Cerebellar cortex (tissue), 1 donor: ENCODE measurements around the gene DLGAP1.
"Not testable (repeated sequence)": the region's sequence is repeated elsewhere in the genome, so short reads cannot be mapped to it uniquely, and the experiment has no call there.

ENCODE experiments used
- DNase-seq: peaks from one replicate; pipeline ENCODE4 v3.0.0-alpha.2; 2015; ENCODE audit warnings: low spot score

DLGAP1 gene

GRCh38 chr18:3495691-3496430 lies 959.2 kb downstream of the DLGAP1 start:
- DNase-seq: no peak

GRCh38 chr18:3494569-3494968 lies 960.5 kb downstream of the DLGAP1 start:
- DNase-seq: no peak

DNA sequence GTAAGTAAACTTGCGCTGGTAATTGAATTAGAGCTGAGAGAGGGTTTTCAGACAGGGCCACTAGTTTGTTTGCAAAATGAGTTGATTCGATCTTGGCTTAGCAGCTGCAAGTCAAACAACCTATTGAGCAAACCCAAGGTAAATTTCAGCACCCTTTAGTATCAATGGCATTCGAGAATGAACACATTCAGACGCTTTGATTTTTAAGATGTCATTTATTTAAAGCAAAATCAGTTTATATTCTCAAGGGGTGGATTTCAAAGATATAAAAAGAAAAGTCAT lies 960.9 kb downstream of the DLGAP1 start:
- no peak for DNase-seq

DNA sequence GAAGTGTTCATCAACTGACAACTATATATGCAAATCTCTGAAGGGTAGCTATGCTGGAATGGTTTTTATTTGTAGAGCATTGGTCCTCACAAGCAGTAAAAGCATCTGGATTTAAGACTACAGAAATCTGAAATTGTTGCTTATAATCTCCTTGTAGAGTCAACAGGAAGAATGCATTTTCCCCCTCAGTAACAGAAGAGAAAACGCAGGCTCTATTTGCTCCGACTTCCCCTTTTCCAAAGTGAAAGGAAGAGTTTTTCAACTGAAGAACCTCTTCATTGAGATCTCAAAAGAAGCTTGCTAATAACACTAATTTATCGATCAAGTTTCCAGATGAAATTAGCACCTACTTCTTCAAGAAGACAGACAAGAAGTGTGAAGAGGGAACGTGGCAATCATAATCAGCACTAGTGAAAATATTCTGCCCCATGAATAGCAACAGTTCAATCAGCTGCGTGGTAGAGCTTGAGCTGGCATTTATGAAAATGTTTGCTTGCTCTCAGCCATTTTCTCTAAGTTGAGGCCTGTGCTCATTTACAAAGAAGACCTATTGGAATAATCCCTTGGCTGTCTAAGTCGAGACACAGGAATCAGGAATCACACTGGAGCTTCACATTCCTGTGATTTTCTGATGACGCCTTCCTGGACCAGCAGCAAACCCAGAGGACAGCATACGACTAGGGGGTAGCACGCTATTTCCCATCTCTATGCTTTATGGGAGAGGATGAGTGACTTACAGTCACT lies 961.4 kb downstream of the DLGAP1 start:
- no peak for DNase-seq

DNA sequence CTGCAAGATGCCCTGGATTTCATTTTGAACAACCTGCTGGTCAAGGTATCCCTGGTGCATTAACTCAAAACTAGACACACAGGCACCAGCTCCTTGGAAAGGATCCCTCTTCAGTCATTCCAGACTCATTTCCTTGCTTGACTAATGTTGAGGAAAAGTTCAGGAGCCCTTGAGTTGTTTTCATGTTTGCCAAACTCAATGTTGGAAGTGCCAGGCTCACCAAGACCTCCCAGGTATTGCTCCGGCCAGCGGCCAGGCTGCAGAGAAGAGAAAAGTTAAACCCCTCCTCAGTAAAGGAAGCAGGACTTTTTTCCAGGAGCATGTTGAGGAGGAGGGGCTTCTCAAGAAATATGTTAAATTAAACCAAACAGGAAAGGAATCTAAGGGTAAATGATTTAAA lies 962.4 kb downstream of the DLGAP1 start:
- DNase-seq: no peak

DNA sequence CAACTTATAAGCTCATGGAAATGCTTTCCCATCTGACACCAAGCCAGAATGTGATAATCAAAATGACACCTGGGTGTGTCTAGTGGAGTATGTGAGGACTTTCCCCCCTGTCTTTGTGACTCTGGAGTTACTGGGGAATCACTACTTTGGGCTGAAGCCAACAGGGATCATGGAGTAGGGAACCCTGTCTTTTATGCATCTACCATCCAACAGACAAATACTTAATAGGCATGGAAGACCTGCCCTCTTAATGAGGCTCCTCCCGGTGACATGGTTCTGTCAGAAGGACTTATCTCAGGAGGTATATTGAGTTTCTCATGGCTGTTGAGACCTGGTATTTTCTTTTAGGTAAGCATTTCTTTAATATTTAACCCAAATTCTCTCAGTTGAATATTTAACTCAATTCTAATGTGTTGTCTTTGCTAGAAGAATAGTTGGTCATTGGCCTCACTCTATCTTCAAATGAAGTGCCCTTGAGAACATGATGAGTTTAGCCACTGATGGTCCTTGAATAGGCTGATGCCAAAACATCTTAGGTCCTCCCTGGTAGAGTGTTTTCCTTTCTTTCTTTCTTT lies 963.0 kb downstream of the DLGAP1 start:
- no peak for DNase-seq

- DNase-seq: no peak
Observed at GRCh38 chr18:3489462-3489861, 965.6 kb downstream of the DLGAP1 start.

DNA sequence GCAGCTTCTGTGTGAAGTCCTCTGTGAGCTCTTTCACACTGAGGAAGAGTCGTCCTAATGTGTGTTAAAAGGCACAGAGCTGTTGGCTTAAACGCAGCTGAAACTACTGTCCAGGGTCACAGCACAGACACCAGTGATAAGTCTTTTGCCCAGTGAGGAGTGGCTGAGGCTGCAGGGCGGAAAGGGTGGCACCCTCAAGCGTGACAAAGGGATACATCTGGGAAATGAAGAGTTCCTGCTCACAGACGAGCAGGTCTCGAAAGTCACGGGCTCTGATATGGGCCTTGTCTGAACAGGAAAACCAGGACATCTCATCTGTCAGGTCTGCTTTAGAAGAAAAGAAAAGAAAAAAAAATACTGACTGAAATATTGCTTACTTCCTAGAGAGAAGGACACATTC lies 968.6 kb downstream of the DLGAP1 start:
- no peak for DNase-seq

GRCh38 chr18:3485153-3486149 lies 969.7 kb downstream of the DLGAP1 start:
- no peak for DNase-seq

GRCh38 chr18:3482258-3482657 lies 972.8 kb downstream of the DLGAP1 start:
- DNase-seq: no peak

DNA sequence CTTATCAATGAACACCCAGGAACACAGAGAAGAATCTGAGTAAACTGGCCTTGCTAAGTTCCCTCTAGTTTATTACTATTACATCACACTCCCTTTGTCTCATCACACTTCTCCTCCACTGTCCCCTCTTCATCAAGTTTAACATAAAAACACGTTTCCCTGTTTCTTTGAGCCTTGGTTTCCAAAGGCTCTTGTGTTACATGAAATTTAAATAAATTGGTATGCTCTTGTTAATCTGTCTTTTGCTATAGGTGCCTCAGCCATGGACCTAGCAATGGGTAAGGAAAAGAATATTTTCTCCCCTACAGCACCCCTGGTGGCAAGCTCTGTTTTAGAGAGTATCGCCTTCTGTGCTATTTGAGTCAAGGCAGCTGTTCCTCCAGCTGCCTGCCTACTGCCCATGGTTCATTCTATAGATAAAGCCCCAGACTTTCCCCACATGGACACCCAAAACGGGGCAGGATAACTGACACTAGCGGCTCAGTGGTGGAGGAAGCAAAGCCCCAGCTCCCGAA lies 973.4 kb downstream of the DLGAP1 start:
- DNase-seq: peak; percentile 49

GRCh38 chr18:3480827-3481573 lies 974.1 kb downstream of the DLGAP1 start:
- DNase-seq: no peak

- no peak for DNase-seq
Observed at GRCh38 chr18:3479978-3480509, 975.1 kb downstream of the DLGAP1 start.

DNA sequence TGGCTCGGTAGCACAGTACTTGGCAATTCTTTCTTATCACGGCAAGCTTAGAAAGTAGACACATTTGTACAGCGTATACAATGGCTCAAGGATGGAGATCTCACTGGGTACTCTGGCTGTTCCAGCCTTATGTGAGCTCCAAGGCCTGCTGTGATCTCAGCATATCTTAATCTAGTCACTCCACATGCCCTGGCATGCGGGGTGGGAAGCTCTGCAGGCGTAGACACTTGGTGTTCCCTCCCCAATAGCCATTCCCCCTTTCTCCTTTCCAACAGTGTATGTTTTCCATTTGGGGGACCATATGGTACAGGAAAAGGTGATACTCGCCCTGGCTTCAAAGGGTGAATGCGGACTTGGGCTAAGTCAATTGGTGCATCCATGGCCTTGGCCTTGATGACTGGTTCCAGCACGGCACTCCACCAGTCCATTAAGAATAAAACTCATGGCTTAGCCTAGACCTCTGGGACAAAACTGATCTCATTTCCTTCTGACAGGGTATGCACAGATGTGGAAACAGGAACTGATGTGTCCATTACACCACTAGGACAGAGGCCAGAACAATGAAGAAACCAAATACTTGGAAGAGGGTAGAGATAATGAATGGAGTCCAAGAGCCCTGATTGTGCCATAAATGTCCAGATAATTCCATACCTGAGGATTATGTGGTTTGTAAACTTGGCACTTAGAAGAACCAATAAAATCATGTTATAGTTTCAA lies 976.7 kb downstream of the DLGAP1 start:
- DNase-seq: peak; percentile 95

- no peak for DNase-seq
Observed at GRCh38 chr18:3472681-3473544, 982.2 kb downstream of the DLGAP1 start.

GRCh38 chr18:3472121-3472520 lies 983.0 kb downstream of the DLGAP1 start:
- not testable (repeated sequence) for DNase-seq

GRCh38 chr18:3471141-3471648 lies 983.9 kb downstream of the DLGAP1 start:
- no peak for DNase-seq

DNA sequence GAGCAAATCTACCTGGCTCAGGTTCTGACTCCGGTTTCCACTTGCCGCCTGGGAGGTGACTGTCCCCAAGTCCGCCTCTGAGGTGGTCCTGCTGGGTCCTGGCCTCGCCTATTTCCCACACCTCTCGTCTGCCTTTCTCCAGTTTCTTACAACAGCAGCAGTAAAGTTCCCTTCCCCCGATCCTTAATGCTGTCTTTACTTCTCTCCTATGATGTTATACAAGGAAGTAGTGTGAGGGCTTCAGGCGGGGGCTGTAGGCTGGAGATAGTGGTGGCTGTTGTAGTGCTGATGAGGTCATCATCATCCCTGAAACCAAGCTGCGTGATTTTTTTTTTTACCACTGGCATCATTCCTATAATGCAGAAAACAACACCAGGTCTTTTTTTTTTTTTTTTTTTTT lies 986.3 kb downstream of the DLGAP1 start:
- DNase-seq: no peak

GRCh38 chr18:3468066-3468705 lies 986.9 kb downstream of the DLGAP1 start:
- DNase-seq: no peak
